ENCODE measurements around the gene TMEM181.

DNA sequence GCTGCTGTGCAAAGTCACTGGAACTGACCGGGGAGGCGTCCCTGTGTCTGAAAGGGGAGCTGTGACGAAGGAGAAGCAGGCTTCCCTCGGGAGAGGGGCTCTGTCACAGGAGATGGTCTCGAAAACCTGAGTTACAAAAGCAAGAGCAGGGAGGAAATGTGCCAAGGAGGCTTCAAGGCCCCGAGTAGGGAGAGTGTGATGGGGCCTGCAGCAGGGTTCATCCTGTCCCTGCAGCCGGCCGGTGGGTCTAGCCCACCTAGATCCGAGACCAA is 68.0 kb downstream of the TMEM181 start:
- no peak for TF ChIP-seq JUNB (IDR thresholded peaks at IDR 0.05)
- TF ChIP-seq, protein P1, sequence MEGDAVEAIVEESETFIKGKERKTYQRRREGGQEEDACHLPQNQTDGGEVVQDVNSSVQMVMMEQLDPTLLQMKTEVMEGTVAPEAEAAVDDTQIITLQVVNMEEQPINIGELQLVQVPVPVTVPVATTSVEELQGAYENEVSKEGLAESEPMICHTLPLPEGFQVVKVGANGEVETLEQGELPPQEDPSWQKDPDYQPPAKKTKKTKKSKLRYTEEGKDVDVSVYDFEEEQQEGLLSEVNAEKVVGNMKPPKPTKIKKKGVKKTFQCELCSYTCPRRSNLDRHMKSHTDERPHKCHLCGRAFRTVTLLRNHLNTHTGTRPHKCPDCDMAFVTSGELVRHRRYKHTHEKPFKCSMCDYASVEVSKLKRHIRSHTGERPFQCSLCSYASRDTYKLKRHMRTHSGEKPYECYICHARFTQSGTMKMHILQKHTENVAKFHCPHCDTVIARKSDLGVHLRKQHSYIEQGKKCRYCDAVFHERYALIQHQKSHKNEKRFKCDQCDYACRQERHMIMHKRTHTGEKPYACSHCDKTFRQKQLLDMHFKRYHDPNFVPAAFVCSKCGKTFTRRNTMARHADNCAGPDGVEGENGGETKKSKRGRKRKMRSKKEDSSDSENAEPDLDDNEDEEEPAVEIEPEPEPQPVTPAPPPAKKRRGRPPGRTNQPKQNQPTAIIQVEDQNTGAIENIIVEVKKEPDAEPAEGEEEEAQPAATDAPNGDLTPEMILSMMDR (IDR thresholded peaks at IDR 0.05) = no peak
- TF ChIP-seq POLR2AphosphoS2 (conservative IDR thresholded peaks at IDR 0.05; ENCODE audit: low read length) = no peak
- TF ChIP-seq, protein P2, sequence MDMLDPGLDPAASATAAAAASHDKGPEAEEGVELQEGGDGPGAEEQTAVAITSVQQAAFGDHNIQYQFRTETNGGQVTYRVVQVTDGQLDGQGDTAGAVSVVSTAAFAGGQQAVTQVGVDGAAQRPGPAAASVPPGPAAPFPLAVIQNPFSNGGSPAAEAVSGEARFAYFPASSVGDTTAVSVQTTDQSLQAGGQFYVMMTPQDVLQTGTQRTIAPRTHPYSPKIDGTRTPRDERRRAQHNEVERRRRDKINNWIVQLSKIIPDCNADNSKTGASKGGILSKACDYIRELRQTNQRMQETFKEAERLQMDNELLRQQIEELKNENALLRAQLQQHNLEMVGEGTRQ (IDR thresholded peaks at IDR 0.05) = no peak
- TF ChIP-seq ESRRA (IDR thresholded peaks at IDR 0.05; ENCODE audit: borderline replicate concordance, low read length) = no peak
- TF ChIP-seq MAFK (IDR thresholded peaks at IDR 0.05; ENCODE audit: partially characterized antibody) = no peak
- TF ChIP-seq, protein P3, sequence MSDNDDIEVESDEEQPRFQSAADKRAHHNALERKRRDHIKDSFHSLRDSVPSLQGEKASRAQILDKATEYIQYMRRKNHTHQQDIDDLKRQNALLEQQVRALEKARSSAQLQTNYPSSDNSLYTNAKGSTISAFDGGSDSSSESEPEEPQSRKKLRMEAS (IDR thresholded peaks at IDR 0.05) = no peak
- TF ChIP-seq MYC (IDR thresholded peaks at IDR 0.05; ENCODE audit: borderline replicate concordance, low read length) = no peak
- no peak for TF ChIP-seq POLR2A (IDR thresholded peaks at IDR 0.05; ENCODE audit: low read length)
- TF ChIP-seq, protein P4, sequence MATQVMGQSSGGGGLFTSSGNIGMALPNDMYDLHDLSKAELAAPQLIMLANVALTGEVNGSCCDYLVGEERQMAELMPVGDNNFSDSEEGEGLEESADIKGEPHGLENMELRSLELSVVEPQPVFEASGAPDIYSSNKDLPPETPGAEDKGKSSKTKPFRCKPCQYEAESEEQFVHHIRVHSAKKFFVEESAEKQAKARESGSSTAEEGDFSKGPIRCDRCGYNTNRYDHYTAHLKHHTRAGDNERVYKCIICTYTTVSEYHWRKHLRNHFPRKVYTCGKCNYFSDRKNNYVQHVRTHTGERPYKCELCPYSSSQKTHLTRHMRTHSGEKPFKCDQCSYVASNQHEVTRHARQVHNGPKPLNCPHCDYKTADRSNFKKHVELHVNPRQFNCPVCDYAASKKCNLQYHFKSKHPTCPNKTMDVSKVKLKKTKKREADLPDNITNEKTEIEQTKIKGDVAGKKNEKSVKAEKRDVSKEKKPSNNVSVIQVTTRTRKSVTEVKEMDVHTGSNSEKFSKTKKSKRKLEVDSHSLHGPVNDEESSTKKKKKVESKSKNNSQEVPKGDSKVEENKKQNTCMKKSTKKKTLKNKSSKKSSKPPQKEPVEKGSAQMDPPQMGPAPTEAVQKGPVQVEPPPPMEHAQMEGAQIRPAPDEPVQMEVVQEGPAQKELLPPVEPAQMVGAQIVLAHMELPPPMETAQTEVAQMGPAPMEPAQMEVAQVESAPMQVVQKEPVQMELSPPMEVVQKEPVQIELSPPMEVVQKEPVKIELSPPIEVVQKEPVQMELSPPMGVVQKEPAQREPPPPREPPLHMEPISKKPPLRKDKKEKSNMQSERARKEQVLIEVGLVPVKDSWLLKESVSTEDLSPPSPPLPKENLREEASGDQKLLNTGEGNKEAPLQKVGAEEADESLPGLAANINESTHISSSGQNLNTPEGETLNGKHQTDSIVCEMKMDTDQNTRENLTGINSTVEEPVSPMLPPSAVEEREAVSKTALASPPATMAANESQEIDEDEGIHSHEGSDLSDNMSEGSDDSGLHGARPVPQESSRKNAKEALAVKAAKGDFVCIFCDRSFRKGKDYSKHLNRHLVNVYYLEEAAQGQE (IDR thresholded peaks at IDR 0.05) = no peak
- no peak for TF ChIP-seq HDAC2 (IDR thresholded peaks at IDR 0.05)
- no peak for TF ChIP-seq KDM5A (IDR thresholded peaks at IDR 0.05)
- TF ChIP-seq MAZ (IDR thresholded peaks at IDR 0.05; ENCODE audit: borderline replicate concordance, low read depth, low read length) = no peak
- TF ChIP-seq RNF2 (IDR thresholded peaks at IDR 0.05; ENCODE audit: borderline replicate concordance, low read depth) = no peak
